GM18502 (cell line): ENCODE measurements around the gene S100A8.

Source experiments
- ATAC-seq: cut with Tn5 transposase; IDR thresholded peaks from one replicate; pipeline ENCODE4 v1.9.1; 2021; ENCODE audit warnings: mild to moderate bottlenecking; ENCODE audit not compliant: unreplicated experiment, poor library complexity

Gene S100A8

GRCh38 chr1:153393926-153394325 is 3.1 kb upstream of the S100A8 start:
- ATAC-seq = no peak

- no peak for ATAC-seq
Observed at GRCh38 chr1:153392822-153393221, 1.9 kb upstream of the S100A8 start.

- no peak for ATAC-seq
Observed at GRCh38 chr1:153392258-153392657, 1.4 kb upstream of the S100A8 start.

GRCh38 chr1:153389973-153390879 is 647 bp downstream of the S100A8 start:
- no peak for ATAC-seq

GRCh38 chr1:153389401-153389800 is 1.5 kb downstream of the S100A8 start:
- no peak for ATAC-seq

GRCh38 chr1:153387785-153388184 is 3.1 kb downstream of the S100A8 start:
- no peak for ATAC-seq

GRCh38 chr1:153387001-153387400 is 3.9 kb downstream of the S100A8 start:
- ATAC-seq = no peak

- no peak for ATAC-seq
Observed at GRCh38 chr1:153386500-153386901, 4.4 kb downstream of the S100A8 start.

- no peak for ATAC-seq
Observed at GRCh38 chr1:153384958-153385580, 5.8 kb downstream of the S100A8 start.

GRCh38 chr1:153380711-153381110 is 10.2 kb downstream of the S100A8 start:
- no peak for ATAC-seq

GRCh38 chr1:153379591-153379990 is 11.3 kb downstream of the S100A8 start:
- no peak for ATAC-seq

GRCh38 chr1:153375511-153375910 is 15.4 kb downstream of the S100A8 start, which contains the start of gene S100A12:
TSS of gene S100A12 (minus strand) at chr1:153375621. CDS start at chr1:153374592, 1,029 bp downstream.
- ATAC-seq = no peak

GRCh38 chr1:153374071-153374470 is 16.8 kb downstream of the S100A8 start:
- no peak for ATAC-seq

GRCh38 chr1:153372571-153372970 is 18.3 kb downstream of the S100A8 start:
- no peak for ATAC-seq

- no peak for ATAC-seq
Observed at GRCh38 chr1:153371231-153371630, 19.6 kb downstream of the S100A8 start.

GRCh38 chr1:153370146-153370545 is 20.7 kb downstream of the S100A8 start:
- no peak for ATAC-seq

GRCh38 chr1:153368495-153368894 is 22.4 kb downstream of the S100A8 start:
- no peak for ATAC-seq

- ATAC-seq = no peak
Observed at GRCh38 chr1:153367090-153367489, 23.8 kb downstream of the S100A8 start.

GRCh38 chr1:153366261-153366660 is 24.6 kb downstream of the S100A8 start:
- ATAC-seq = no peak

GRCh38 chr1:153365696-153366095 is 25.2 kb downstream of the S100A8 start:
- no peak for ATAC-seq
